Measurements from ENCODE around the gene RBMXL3. TPM values are rescaled to one million over a fixed set of nuclear protein-coding genes. Genes with fewer than 3 reads are reported as not detected.
"Not testable (repeated sequence)": the region's sequence is repeated elsewhere in the genome, so short reads cannot be mapped to it uniquely, and the experiment has no call there.

The RBMXL3 gene
- total RNA-seq, 4 donors from 2014 or later: not detected

- intact Hi-C loops (cut with DNase I): no loop called here
- Histone ChIP-seq H3K27ac (no peak overlapping the region), H3K9me3 (no peaks in the 10 kb centered on the region), H3K4me1 (no peaks in the 10 kb centered on the region), H3K4me3 (replicated peaks in 1 of 3) (no peak overlapping the region), H3K27me3 (no peaks in the 10 kb centered on the region), H3K36me3 (no peaks in the 10 kb centered on the region)
- DNase-seq: no peak
- 96 to 100% methylated on average over 1 of the region's 1 CpG for WGBS, 2 donors
- TF ChIP-seq CTCF (IDR thresholded peaks at IDR 0.05) (no peak), POLR2A (IDR thresholded peaks at IDR 0.05) (no peak)
Observed at GRCh38 chrX:115214151-115214550, 24.9 kb downstream of the RBMXL3 start.

- no peak overlapping the region for H3K4me3 ChIP-seq (replicated peaks in 1 of 3)
- no peaks in the 10 kb centered on the region for H3K36me3 ChIP-seq
- TF ChIP-seq CTCF (IDR thresholded peaks at IDR 0.05) (no peak), POLR2A (IDR thresholded peaks at IDR 0.05) (no peak)
- H3K27ac ChIP-seq: no peak overlapping the region
- 83 to 86% methylated on average over 3 of the region's 3 CpGs for whole genome bisulfite sequencing, 2 donors
- H3K4me1 ChIP-seq: no peaks in the 10 kb centered on the region
- H3K9me3 ChIP-seq: no peaks in the 10 kb centered on the region
- no peak for DNase-seq
- intact Hi-C loops (cut with DNase I): no loop called here
- no peaks in the 10 kb centered on the region for H3K27me3 ChIP-seq
Observed at GRCh38 chrX:115214605-115215004, 25.4 kb downstream of the RBMXL3 start.

- DNase-seq; H3K27ac ChIP-seq; H3K27me3 ChIP-seq; H3K36me3 ChIP-seq; H3K9me3 ChIP-seq; H3K4me3 ChIP-seq (replicated peaks in 1 of 3); H3K4me1 ChIP-seq; intact Hi-C loops (cut with DNase I): not testable (repeated sequence)
- WGBS, 2 donors: 91 to 94% methylated on average over 4 of the region's 4 CpGs
Observed at GRCh38 chrX:115217346-115217745, 28.1 kb downstream of the RBMXL3 start.

- no peak overlapping the region for H3K4me3 ChIP-seq (replicated peaks in 1 of 3)
- WGBS, 2 donors: 0 to 14% methylated on average over 1 of the region's 1 CpG
- TF ChIP-seq CTCF (IDR thresholded peaks at IDR 0.05) (peak in 4 of 6 experiments; percentile 49 to 56 (median 52)), POLR2A (IDR thresholded peaks at IDR 0.05) (no peak)
- H3K9me3 ChIP-seq: no peaks in the 10 kb centered on the region
- no peaks in the 10 kb centered on the region for H3K36me3 ChIP-seq
- peaks cover 3 to 4% of the 10 kb centered on the region in 2 donors for H3K4me1 ChIP-seq
- peak; percentile 28 to 33 for DNase-seq
- no peaks in the 10 kb centered on the region for H3K27me3 ChIP-seq
- no peak overlapping the region for H3K27ac ChIP-seq
- intact Hi-C loops (cut with DNase I): no loop called here
Observed at GRCh38 chrX:115226929-115227328, 37.7 kb downstream of the RBMXL3 start.

- 46 to 53% methylated on average over 4 of the region's 4 CpGs for WGBS, 2 donors
- TF ChIP-seq CTCF (IDR thresholded peaks at IDR 0.05): no peak
- no peak for TF ChIP-seq POLR2A (IDR thresholded peaks at IDR 0.05)
- intact Hi-C loops (cut with DNase I): no loop called here
- no peak overlapping the region for H3K27ac ChIP-seq
- H3K9me3 ChIP-seq: no peaks in the 10 kb centered on the region
- DNase-seq: no peak
- no peaks in the 10 kb centered on the region for H3K36me3 ChIP-seq
- no peaks in the 10 kb centered on the region for H3K27me3 ChIP-seq
- no peak overlapping the region for H3K4me3 ChIP-seq (replicated peaks in 1 of 3)
- H3K4me1 ChIP-seq: peaks cover 3 to 4% of the 10 kb centered on the region in 2 donors
Observed at GRCh38 chrX:115229337-115230003, 40.3 kb downstream of the RBMXL3 start.

Data from thyroid gland (tissue), 4 donors.